Calu3 (cell line): ENCODE results near the gene TCEA3. TPM values are rescaled to one million over a fixed set of nuclear protein-coding genes. Genes with fewer than 3 reads are reported as not detected.

ENCODE experiments used
- Bru-seq: library from RNA; stranded (reverse); fragments of 400-500 nt; gene quantifications from one replicate; lab custom pipeline; 2021; lab: Mats Ljungman, UMichigan
- BruChase-seq, 2 experiments: library from RNA; stranded (reverse); fragments of 400-500 nt; gene quantifications; one replicate each; lab custom pipeline; 2021; lab: Mats Ljungman, UMichigan
- BruUV-seq: library from RNA; stranded (reverse); fragments of 400-500 nt; replicated peaks from 2 replicates; lab custom pipeline; 2021; lab: Mats Ljungman, UMichigan
- CTCF ChIA-PET: fragments of 300-600 bp; sonication (Branson Sonifier 250); formaldehyde crosslinking; loops from one replicate; lab custom pipeline; 2022; ENCODE audit warnings: antibody characterized with exemption; lab: Charles Lee
- DNase-seq: peaks from one replicate; pipeline ENCODE4 v3.0.0; 2022
- H3K27ac Mint-ChIP-seq: one replicate; pipeline ENCODE4 v1.8.0; 2022; ENCODE audit warnings: mixed read lengths; ENCODE audit not compliant: unreplicated experiment
- H3K27me3 Mint-ChIP-seq: one replicate; pipeline ENCODE4 v1.8.0; 2022; ENCODE audit warnings: mixed read lengths; ENCODE audit not compliant: unreplicated experiment
- H3K36me3 Mint-ChIP-seq: one replicate; pipeline ENCODE4 v1.8.0; 2022; ENCODE audit warnings: mild to moderate bottlenecking, moderate library complexity, mixed read lengths; ENCODE audit not compliant: insufficient read depth, unreplicated experiment
- H3K4me1 Mint-ChIP-seq: one replicate; pipeline ENCODE4 v1.8.0; 2022; ENCODE audit warnings: mild to moderate bottlenecking, low read depth, mixed read lengths; ENCODE audit not compliant: unreplicated experiment
- H3K4me3 Mint-ChIP-seq: one replicate; pipeline ENCODE4 v1.8.0; 2022; ENCODE audit warnings: mild to moderate bottlenecking, low read depth, moderate library complexity, mixed read lengths; ENCODE audit not compliant: unreplicated experiment
- H3K9me3 Mint-ChIP-seq: one replicate; pipeline ENCODE4 v1.8.0; 2022; ENCODE audit warnings: low read depth, mixed read lengths; ENCODE audit not compliant: unreplicated experiment
- intact Hi-C: fragments of 100-400 bp; cut with micrococcal nuclease; formaldehyde crosslinking; loops from one replicate; pipeline ENCODE4 v1.10.0; 2022; ENCODE audit not compliant: unreplicated experiment
- long read RNA-seq: library from polyadenylated mRNA; stranded (forward); transcript quantifications from one replicate; pipeline ENCODE4 v2.0.0, GENCODE V29; 2022
- total RNA-seq: library from RNA; stranded (reverse); gene quantifications from 2 replicates; pipeline ENCODE4 v1.2.3, GENCODE V29; 2022
- TF ChIP-seq, protein P1 (sequence below): fragments of 200-600 bp; IDR thresholded peaks from one replicate; pipeline ENCODE4 v1.8.0; 2022; ENCODE audit warnings: antibody characterized with exemption; ENCODE audit not compliant: unreplicated experiment

TCEA3 gene
- total RNA-seq (1.5 and 2.7 TPM in 2 replicates), Bru-seq, nascent RNA (percentile 23 among the genes with signal in this experiment), BruChase-seq, experiment 1, labeled RNA remaining after a 6-hour chase (percentile 22 among the genes with signal in this experiment), BruChase-seq, experiment 2, labeled RNA remaining after a 2-hour chase (percentile 22 among the genes with signal in this experiment)
- long read RNA-seq, partial matches to known transcripts, result 0 of 2 reads
- long read RNA-seq, other reads (novel, unspliced or antisense), result 0 of 2 reads

DNA sequence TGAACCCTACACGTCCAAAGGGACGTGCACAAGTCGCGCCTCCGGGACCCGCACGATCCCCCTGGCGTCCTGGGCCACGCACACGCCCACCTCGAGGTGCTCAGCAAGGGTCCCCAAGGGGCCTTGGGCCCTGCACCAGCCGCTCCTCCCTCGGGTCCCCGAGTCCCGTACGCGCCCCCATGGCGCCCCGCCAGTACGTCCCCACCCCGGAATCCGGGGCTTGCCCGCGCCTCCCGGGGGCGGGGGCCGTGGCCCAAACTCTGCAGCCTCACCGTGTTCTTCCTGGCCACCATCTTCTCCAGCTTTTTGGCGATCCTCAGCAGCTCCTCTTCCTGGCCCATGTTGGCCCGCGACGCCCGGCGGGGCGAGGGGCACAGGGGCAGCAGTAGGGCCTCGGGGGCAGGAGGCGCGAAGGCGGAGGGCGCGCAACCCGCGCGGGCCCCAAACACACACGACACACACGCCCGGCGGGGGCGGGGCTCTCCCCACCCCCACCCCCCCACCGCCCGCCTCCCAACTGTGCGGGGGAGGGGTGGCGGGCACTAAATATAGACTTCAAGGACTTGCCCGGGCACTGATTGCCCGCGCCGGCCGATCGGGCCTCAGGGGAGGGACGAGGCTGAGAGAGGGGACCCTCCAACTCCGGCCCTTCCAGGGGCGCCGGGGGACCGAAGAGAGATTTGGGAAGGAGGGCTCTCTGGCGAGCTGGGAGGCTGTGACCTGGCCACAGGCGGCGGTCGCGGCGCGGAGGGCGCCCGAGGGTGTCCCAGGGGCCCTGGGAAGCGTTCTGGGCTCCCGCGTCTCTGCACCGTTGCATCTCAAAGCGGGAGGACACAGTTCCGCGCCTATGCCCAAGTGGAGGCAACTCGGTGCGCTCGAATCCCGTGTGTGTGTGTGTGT, at the start of gene TCEA3:
TCEA3 (minus strand) TSS at position 456 of the 900 bp plus-strand sequence; CDS start at position 341, 115 bp downstream.
- H3K27me3 Mint-ChIP-seq, result peaks cover 52% of the 10 kb centered on the region
- CTCF ChIA-PET, result interaction anchor here (0.6 to 1.0 kb wide), 4 partner anchors 15 to 28 kb away, joined by 3 to 6 read pairs (median 4); no protein-coding TSS in a partner anchor
- H3K4me1 Mint-ChIP-seq, result peaks cover 8% of the 10 kb centered on the region
- intact Hi-C loops, result no loop called here
- no peak within 1 kb of the TSS for H3K27ac Mint-ChIP-seq
- DNase-seq, result peak; percentile 4
- BruUV-seq, result no TSS peak
- no peaks in the 10 kb centered on the region for H3K9me3 Mint-ChIP-seq
- H3K4me3 Mint-ChIP-seq, result peak within 1 kb of the TSS; percentile 66
- H3K36me3 Mint-ChIP-seq, result peaks cover 10% of the 10 kb centered on the region
- TF ChIP-seq, protein P1, sequence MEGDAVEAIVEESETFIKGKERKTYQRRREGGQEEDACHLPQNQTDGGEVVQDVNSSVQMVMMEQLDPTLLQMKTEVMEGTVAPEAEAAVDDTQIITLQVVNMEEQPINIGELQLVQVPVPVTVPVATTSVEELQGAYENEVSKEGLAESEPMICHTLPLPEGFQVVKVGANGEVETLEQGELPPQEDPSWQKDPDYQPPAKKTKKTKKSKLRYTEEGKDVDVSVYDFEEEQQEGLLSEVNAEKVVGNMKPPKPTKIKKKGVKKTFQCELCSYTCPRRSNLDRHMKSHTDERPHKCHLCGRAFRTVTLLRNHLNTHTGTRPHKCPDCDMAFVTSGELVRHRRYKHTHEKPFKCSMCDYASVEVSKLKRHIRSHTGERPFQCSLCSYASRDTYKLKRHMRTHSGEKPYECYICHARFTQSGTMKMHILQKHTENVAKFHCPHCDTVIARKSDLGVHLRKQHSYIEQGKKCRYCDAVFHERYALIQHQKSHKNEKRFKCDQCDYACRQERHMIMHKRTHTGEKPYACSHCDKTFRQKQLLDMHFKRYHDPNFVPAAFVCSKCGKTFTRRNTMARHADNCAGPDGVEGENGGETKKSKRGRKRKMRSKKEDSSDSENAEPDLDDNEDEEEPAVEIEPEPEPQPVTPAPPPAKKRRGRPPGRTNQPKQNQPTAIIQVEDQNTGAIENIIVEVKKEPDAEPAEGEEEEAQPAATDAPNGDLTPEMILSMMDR, result no peak

DNA sequence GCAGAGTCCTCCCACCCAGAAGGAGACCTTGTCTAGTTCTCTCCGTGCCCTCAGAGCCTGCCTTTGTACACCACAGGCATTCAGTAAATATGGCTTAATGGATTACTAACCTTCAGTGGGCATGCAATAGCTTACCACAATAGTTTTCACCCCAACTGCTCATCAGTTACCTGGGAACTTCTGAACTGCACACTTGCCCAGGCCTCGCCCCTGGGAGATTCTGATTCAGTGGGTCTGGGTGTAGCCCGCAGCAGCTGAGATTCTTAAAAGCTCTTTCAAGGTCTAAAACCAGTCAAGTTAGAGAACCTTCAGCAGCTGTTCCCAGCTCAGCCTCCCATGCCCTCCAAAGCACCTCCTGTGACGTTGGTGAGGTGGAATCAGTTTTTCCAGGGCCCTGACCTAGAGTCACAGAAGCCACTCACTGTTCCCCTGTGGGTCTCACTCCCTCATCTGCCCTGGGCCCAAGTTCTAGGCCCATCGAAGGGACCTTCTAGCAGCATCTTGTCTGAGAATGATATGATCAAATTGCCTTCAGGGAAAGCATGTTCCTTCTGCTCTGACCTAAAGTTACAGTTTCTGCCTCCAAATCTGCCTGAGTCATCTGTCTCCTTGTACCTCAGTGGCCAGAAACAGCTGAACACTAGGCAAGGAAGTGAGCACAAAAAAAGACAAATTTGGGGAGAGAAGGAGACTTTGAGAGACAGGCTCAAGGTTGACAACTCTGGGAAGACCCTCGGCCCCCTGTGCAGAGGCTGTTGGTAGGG, 48.7 kb upstream of the TCEA3 start:
- Mint-ChIP-seq H3K27ac (no peak overlapping the region), H3K36me3 (no peaks in the 10 kb centered on the region), H3K4me1 (no peaks in the 10 kb centered on the region), H3K4me3 (no peak overlapping the region), H3K27me3 (no peaks in the 10 kb centered on the region), H3K9me3 (no peaks in the 10 kb centered on the region)
- BruUV-seq, result no TSS peak
- intact Hi-C loops, result no loop called here
- TF ChIP-seq, protein P1, result no peak
- DNase-seq, result no peak
- CTCF ChIA-PET, result interaction anchor here (0.9 kb wide), 1 partner anchor 12 kb away, joined by 4 read pairs; no protein-coding TSS in a partner anchor

DNA sequence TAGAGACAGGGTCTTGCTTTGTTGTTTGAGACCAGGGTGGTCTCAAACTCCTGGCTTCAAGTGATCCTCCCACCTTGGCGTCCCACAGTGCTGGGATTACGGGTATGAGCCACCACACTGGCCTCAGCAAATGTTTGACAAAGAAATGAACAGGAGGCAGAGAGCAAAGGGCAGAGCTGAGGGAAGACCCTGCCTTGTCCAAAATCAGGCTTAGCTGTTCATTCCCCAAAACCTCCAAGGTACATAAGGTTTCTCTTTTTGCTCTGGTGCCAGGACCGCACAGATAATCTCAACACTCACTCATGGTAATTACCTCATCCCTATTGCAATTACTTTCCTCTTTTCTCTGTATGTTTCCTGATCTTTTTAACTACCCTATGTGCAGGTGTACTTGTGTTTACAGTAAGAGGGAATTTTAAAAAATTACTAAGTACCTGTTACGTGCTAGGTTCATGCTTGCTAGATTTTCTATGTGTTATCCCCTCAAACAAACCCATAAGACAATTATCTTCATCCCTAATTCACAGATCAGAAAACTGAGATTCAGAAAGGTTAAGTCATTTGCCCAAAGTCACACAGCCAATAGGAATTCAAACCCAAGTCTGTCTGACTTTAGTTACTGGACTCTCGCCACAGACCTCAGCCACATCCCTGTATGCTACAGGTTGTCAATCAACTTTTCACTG, 47.9 kb upstream of the TCEA3 start:
- Mint-ChIP-seq H3K27ac (no peak overlapping the region), H3K9me3 (no peaks in the 10 kb centered on the region), H3K36me3 (no peaks in the 10 kb centered on the region), H3K4me1 (no peaks in the 10 kb centered on the region), H3K27me3 (no peaks in the 10 kb centered on the region), H3K4me3 (no peak overlapping the region)
- TF ChIP-seq, protein P1, result no peak
- CTCF ChIA-PET, result interaction anchor here (0.9 kb wide), 1 partner anchor 12 kb away, joined by 4 read pairs; no protein-coding TSS in a partner anchor
- intact Hi-C loops, result no loop called here
- DNase-seq, result no peak
- no TSS peak for BruUV-seq
